GDM1 (cell line): ENCODE data around the gene ADK.
"Not testable (repeated sequence)": the region's sequence is repeated elsewhere in the genome, so short reads cannot be mapped to it uniquely, and the experiment has no call there.

ENCODE experiments used
- DNase-seq: peaks from one replicate; lab custom pipeline; 2025; lab: John Stamatoyannopoulos, UW

The ADK gene

DNA sequence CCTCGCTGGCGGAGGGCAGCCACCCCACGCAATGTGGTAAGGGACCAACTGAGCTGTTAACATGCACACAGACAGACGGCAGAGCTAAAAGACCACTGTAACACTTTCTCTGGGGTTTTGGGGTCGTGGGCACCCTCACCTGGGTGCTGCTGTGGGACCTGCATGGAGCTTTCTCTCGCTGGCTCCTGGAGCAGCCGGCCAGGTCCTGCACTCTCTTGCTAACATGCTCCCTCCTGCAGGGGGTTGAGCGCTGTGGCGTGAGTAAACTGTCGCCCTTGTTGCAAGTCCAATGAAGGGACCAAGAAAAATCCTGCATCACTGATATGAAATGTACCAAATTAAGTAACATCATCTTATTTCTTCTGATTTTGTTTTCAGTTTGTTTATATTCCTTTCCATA is 92.0 kb downstream of the ADK start:
- DNase-seq: no peak

DNA sequence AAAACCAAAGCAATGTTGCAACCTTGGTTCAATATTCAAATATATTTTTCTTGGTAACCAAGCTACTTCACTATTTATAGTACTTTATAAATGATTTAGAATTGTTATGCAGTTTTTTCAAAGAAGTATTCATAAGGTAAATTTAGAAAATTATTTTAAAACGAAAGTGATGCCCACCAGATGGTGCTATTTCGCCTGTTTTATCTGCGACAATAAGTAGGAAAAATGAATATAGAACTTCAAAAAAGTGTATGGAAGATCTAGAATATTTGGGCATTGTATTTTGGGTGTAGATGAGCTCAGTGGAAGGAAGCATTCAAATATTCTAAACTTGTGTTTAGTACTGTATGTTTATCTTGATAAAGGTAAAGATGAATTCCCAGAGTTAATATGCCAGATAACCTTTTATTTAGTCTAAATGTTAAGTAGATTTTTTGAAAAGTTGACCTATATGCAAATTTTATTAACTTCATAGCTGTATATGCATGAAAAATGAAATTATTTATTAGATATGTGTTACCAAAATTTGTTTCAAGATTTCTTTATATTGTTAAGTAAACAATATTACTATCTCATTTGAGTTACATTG is 93.2 kb downstream of the ADK start:
- DNase-seq: peak; percentile 14

DNA sequence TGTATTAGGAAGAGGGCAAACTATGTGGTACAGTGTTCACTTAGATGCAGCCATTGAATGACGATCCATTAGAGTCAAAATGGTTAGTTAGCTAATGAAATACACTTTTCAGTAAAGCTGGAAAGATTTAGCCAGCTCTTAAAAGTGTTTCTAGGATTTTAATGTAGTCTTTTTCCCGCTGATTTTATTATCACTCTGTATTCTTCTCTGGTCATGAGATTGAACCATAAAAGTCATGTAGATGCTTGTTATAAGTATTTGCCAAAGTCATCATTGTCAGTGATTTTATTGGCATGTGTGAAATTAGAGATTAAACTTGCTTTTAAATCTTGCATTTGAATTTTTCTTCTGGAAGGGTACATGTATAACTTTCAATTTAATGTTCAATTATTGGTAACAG is 93.8 kb downstream of the ADK start:
- no peak for DNase-seq

- no peak for DNase-seq
These were observed 95.5 kb downstream of the ADK start for GRCh38 chr10:74246495-74246894.

- DNase-seq: no peak
These were observed 98.8 kb downstream of the ADK start for GRCh38 chr10:74249865-74250264.

DNA sequence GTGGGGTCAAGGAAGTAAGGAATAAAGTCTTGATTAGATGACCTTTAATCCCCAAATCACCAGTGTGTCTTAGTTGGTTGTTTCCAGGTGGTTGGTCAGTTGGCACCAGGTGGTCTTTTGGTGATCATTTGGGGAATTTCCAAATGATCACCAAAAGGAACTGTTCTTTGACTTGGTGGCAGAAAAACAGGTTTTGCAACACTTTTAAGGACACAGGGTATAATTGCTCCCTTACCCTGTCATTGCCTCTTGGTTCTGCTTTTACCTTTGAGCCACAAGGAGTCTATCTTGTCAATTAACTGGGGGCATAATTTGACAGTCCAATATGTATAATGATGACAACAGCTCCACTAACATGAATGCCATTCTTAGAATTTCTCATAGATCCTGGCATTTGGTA is 104.2 kb downstream of the ADK start:
- DNase-seq: no peak

- DNase-seq: peak; percentile 20
These were observed 104.9 kb downstream of the ADK start for GRCh38 chr10:74255888-74256357.

DNA sequence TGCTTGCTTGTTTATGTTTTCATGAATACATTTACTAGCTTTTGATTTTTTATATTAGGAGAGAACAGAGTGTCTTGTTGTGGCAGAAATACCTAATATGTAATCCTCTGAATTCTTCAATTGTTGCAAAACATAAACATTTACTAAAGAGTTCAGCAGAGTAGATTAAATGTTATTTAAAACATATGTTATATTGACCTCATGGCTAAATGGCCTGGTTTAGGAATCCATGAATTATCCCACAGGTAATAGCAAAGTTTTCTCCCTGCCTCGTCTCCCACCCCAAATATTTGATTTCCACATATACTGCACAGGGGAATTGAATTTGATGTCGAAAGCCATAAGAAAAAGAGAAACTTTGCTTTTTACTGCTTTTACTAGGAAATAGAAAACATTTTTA is 111.8 kb downstream of the ADK start:
- no peak for DNase-seq

GRCh38 chr10:74263996-74264395 is 113.0 kb downstream of the ADK start:
- no peak for DNase-seq

DNA sequence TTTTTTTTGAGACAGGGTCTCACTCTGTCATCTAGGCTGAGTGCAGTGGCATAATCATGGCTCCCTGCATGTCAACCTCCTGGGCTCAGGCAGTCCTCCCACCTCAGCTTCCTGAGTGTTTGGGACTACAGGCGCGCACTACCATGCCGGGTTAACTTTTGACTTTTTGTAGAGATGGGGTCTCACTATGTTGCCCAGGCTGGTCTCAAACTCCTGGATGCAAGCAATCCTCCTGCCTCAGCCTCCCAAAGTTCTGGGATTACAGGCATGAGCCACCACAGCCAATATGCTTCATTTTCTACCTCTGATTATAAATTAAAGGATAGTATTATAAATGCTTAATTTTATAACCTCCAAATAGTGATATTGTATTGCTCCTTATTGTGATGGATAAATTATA is 121.3 kb downstream of the ADK start:
- no peak for DNase-seq

- no peak for DNase-seq
These were observed 124.8 kb downstream of the ADK start for GRCh38 chr10:74275755-74276290.

DNA sequence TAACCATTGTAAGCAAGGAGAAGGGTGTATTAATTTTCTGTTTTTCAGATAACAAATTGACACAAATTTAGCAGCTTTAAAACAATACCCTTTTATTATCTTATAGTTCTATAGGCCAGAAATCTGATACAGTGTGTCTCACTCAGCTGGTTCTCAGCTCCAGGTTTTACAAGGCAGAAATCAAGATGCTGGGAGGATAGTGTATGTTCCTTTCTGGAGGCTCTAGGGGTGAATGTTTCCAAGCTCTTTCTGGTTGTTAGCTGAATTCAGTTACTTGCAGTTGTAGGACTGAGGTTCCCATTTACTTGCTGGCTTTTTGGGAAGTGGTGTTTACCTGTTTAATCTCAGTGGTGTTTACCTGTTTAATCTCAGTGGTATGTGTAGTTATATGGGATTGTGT is 125.4 kb downstream of the ADK start:
- DNase-seq: no peak

GRCh38 chr10:74282151-74282847 is 131.3 kb downstream of the ADK start:
- DNase-seq: no peak

DNA sequence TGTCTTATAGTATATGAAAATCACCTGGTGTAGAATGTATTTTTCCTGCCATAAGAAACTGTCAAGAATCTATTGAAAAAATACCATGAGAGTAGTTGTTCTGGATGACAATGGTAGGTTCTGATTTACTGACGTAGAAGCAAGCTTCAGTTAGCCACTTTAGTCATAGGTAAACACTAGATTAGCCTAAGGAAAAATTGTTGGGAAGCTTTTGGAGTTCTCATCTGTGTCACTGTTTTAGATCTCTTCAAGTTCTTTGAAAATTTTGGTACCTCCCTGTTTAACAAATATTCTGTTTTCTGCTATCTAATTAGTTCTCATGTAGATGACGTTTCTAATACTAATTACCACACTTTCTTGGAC is 131.8 kb downstream of the ADK start:
- no peak for DNase-seq

DNA sequence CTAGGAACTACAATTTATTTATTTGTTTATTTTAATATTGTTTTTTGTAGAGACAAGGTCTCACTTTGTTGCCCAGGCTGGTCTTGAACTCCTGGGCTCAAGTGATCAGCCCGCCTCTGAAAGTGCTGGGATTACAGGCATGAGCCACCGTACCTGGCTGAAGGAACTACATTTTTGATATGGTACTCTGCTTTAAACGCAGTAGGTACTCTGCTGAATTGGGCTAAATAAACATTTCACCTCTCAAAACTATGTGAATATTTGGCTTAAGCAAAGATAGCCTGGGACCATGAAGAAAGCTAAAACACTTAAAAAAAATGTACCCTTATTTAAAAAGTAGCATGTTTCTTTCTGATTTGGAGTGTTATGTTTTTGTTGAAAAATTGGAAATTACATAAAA is 138.2 kb downstream of the ADK start:
- DNase-seq: no peak

GRCh38 chr10:74289951-74290350 is 138.9 kb downstream of the ADK start:
- DNase-seq: no peak

- no peak for DNase-seq
These were observed 139.7 kb downstream of the ADK start for GRCh38 chr10:74290708-74291107.

DNA sequence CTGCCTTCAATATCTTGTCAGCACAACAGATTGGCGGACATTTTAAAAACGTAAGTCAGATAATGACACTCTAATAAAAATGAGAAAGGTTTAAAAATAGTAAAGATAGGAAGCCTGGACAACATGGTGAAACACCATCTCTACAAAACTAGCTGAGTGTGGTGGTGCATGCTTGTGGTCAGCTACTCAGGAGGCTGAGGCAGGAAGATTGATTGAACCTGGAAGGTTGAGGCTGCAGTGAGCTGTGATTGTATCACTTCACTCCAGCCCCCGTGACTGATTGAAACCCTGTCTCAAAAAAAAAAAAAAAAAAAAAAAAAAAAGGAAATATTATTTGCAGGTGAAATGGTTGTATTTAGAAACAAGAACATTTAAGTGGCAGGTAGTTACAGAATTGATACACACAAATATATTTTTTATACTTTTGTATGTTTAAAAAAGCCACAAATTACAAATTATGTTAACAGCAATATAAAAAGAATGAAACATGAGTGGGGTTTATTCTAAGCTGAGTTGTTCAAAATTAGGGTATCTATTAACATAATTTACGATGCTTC is 141.9 kb downstream of the ADK start:
- DNase-seq: no peak

DNA sequence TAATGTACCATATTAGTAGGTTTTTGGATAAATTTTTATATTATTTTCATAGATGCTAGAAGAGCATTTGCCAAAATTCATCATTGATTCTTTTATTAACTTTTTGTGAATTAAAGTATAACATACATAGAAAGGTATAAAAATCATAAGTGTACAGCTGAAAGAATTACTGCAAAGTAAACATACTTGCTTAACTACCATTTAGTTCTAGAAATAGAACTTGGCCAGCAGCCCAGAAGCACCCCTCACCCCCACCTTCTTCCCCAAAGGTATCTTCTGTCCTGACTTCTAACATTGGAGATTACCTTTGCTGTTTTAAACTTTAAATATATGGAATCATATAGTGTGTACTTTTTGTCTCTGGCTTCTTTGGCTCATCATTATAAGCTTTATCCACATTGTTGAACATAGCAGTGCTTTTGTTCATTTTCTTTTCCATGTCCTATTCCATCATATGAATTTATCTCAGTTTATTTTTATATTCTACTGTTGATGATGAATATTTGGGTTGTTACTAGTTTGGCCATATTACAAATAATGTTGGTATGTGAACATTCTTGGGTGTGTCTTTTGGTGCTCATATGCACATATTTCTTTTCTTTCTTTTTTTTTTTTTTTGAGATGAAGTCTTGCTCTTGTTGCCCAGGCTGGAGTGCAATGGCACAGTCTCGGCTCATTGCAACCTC is 142.8 kb downstream of the ADK start:
- no peak for DNase-seq

- no peak for DNase-seq
These were observed 146.5 kb downstream of the ADK start for GRCh38 chr10:74297389-74298080.

DNA sequence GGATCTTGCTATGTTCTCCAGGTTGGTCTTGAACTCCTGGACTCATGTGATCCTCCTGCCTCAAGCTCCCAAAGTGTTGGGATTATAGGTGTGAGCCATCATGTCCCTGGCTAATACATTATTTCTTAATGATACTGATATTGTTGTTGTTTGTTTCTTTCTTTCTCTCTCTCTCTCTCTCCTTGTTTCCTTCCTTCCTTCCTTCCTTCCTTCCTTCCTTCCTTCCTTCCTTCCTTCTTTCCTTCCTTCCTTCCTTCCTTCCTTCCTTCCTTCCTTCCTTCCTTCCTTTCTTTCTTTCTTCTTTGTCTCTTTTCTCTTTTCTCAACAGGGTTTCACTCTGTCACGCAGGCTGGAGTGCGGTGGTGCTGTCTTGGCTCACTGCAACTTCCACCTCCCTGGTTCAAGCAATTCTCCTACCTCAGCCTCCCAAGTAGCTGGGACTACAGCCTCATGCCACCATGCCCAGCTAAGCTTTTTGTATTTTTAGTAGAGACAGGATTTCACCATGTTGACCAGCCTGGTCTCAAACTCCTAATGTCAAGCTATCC is 149.1 kb downstream of the ADK start:
- not testable (repeated sequence) for DNase-seq

GRCh38 chr10:74300666-74301065 is 149.6 kb downstream of the ADK start:
- DNase-seq: no peak
